ENCODE measurements around the gene MARCHF3.

MARCHF3 gene

GRCh38 chr5:126852841-126853271 is 177.5 kb downstream of the MARCHF3 start:
- H3K36me3 ChIP-seq (replicated peaks; ENCODE audit: insufficient read depth, low read length): no peaks in the 10 kb centered on the region
- no peak overlapping the region for H3K27ac ChIP-seq (ENCODE audit: low read length)
- no peaks in the 10 kb centered on the region for H4K20me1 ChIP-seq (ENCODE audit: insufficient read depth, low read length)
- TF ChIP-seq EZH2 (optimal IDR thresholded peaks at IDR 0.05; ENCODE audit: low read depth, low read length) (no peak), CTCF (IDR thresholded peaks at IDR 0.05; ENCODE audit: low read length) (no peak), EZH2phosphoT487 (IDR thresholded peaks at IDR 0.05; ENCODE audit: low read length) (no peak)
- no peaks in the 10 kb centered on the region; the same call in 1 of the 2 replicates for H3F3A ChIP-seq (ENCODE audit: insufficient read depth, low read length)
- no peak overlapping the region for H2AFZ ChIP-seq (ENCODE audit: low read length)
- no peaks in the 10 kb centered on the region for H3K27me3 ChIP-seq (replicated peaks; ENCODE audit: insufficient read depth, low read length)
- H3K9me3 ChIP-seq (replicated peaks; ENCODE audit: insufficient read depth, low read length): no peaks in the 10 kb centered on the region
- H3K4me3 ChIP-seq (ENCODE audit: low read length): no peak overlapping the region
- no peaks in the 10 kb centered on the region for H3K79me2 ChIP-seq (ENCODE audit: low read length)
- H3K9ac ChIP-seq (ENCODE audit: low read length): no peak overlapping the region
- no peaks in the 10 kb centered on the region for H3K4me1 ChIP-seq (ENCODE audit: low read length)
- DNase-seq: no peak
- H3K9me2 ChIP-seq (replicated peaks; ENCODE audit: insufficient read depth, low read length): no peaks in the 10 kb centered on the region
- H3K4me2 ChIP-seq (ENCODE audit: low read depth, low read length): no peak overlapping the region

- TF ChIP-seq EZH2phosphoT487 (IDR thresholded peaks at IDR 0.05; ENCODE audit: low read length) (no peak), EZH2 (optimal IDR thresholded peaks at IDR 0.05; ENCODE audit: low read depth, low read length) (no peak), CTCF (IDR thresholded peaks at IDR 0.05; ENCODE audit: low read length) (no peak)
- no peaks in the 10 kb centered on the region for H3K79me2 ChIP-seq (ENCODE audit: low read length)
- no peak for DNase-seq
- H3K4me3 ChIP-seq (ENCODE audit: low read length): no peak overlapping the region
- H3K9me2 ChIP-seq (replicated peaks; ENCODE audit: insufficient read depth, low read length): no peaks in the 10 kb centered on the region
- no peaks in the 10 kb centered on the region for H3K4me1 ChIP-seq (ENCODE audit: low read length)
- H3K27me3 ChIP-seq (replicated peaks; ENCODE audit: insufficient read depth, low read length): no peaks in the 10 kb centered on the region
- H3K4me2 ChIP-seq (ENCODE audit: low read depth, low read length): no peak overlapping the region
- no peak overlapping the region for H3K27ac ChIP-seq (ENCODE audit: low read length)
- no peaks in the 10 kb centered on the region; the same call in 1 of the 2 replicates for H3F3A ChIP-seq (ENCODE audit: insufficient read depth, low read length)
- no peak overlapping the region for H3K9ac ChIP-seq (ENCODE audit: low read length)
- no peaks in the 10 kb centered on the region for H3K9me3 ChIP-seq (replicated peaks; ENCODE audit: insufficient read depth, low read length)
- H2AFZ ChIP-seq (ENCODE audit: low read length): no peak overlapping the region
- H4K20me1 ChIP-seq (ENCODE audit: insufficient read depth, low read length): no peaks in the 10 kb centered on the region
- no peaks in the 10 kb centered on the region for H3K36me3 ChIP-seq (replicated peaks; ENCODE audit: insufficient read depth, low read length)
Measured at GRCh38 chr5:126852091-126852571, 178.2 kb downstream of the MARCHF3 start.

GRCh38 chr5:126851501-126852011 is 178.8 kb downstream of the MARCHF3 start:
- no peak overlapping the region for H3K9ac ChIP-seq (ENCODE audit: low read length)
- no peaks in the 10 kb centered on the region for H3K9me2 ChIP-seq (replicated peaks; ENCODE audit: insufficient read depth, low read length)
- H3F3A ChIP-seq (ENCODE audit: insufficient read depth, low read length): no peaks in the 10 kb centered on the region; the same call in 1 of the 2 replicates
- TF ChIP-seq EZH2phosphoT487 (IDR thresholded peaks at IDR 0.05; ENCODE audit: low read length) (no peak), EZH2 (optimal IDR thresholded peaks at IDR 0.05; ENCODE audit: low read depth, low read length) (no peak), CTCF (IDR thresholded peaks at IDR 0.05; ENCODE audit: low read length) (no peak)
- no peaks in the 10 kb centered on the region for H3K4me1 ChIP-seq (ENCODE audit: low read length)
- H3K36me3 ChIP-seq (replicated peaks; ENCODE audit: insufficient read depth, low read length): no peaks in the 10 kb centered on the region
- H3K4me2 ChIP-seq (ENCODE audit: low read depth, low read length): no peak overlapping the region
- H3K27ac ChIP-seq (ENCODE audit: low read length): no peak overlapping the region
- H3K4me3 ChIP-seq (ENCODE audit: low read length): no peak overlapping the region
- no peaks in the 10 kb centered on the region for H3K9me3 ChIP-seq (replicated peaks; ENCODE audit: insufficient read depth, low read length)
- H2AFZ ChIP-seq (ENCODE audit: low read length): no peak overlapping the region
- H4K20me1 ChIP-seq (ENCODE audit: insufficient read depth, low read length): no peaks in the 10 kb centered on the region
- no peaks in the 10 kb centered on the region for H3K79me2 ChIP-seq (ENCODE audit: low read length)
- no peak for DNase-seq
- H3K27me3 ChIP-seq (replicated peaks; ENCODE audit: insufficient read depth, low read length): no peaks in the 10 kb centered on the region

Measured in MM.1S (cell line).